ENCODE data around the gene EPYC.

EPYC gene, protein sequence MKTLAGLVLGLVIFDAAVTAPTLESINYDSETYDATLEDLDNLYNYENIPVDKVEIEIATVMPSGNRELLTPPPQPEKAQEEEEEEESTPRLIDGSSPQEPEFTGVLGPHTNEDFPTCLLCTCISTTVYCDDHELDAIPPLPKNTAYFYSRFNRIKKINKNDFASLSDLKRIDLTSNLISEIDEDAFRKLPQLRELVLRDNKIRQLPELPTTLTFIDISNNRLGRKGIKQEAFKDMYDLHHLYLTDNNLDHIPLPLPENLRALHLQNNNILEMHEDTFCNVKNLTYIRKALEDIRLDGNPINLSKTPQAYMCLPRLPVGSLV

DNA sequence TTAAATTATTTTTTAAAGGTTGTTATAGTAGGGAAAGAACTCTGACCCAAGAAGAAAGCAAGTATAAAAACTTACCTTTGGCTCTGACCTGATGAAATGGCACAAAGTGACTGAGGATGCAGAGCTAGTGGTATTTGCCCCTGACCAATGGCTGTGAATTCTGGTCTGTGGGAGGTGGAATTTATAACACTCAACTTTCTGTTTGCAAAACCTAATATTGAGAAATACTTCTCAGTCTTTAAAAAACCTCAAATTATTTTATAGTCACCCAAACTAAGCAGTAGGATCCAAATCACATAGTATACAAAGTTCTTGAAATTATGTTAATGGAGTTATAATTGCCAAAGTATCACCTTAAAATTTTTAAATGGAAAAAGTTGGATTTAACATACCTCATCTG is at the start of gene EPYC:
EPYC (minus strand) TSS at position 101 of the 400 bp plus-strand sequence. CDS start 2,407 bp downstream, outside the sequence.
- no peak for DNase-seq

DNA sequence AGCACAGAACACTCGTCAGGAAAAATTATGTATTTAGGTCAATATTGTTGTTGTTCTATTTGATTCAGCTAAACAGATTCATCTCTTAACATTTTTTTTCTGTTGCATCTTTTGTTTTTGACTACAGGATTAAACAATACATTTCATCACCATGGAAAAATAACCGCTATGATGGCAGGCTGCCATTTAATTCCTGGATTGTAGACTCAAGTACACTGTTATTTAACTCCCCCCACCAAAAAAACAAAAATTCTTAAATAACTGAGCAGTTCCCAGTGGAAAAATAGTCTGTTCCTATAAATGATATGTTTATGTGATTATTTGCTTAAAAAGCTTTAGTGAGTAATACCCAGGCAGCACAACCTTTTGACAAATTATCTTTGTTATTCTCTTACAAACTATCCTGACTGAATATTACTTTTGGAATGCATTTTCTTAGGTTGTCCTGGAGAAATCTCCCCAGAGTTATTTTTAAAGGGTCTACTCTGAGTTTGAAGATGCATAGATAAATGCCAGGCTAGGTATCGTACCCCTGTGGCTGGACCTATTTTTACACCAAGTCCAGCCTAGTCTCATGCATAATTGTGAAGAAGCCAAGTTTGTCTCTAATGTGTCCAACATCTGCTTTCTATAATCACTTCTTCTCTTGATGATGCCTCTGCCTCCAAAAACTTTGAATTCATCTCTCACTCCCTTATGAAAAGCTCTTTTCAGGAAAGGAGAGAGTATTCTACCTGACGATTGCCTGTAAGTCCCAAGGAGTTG is 49.4 kb upstream of the EPYC start:
- DNase-seq: no peak

DNA sequence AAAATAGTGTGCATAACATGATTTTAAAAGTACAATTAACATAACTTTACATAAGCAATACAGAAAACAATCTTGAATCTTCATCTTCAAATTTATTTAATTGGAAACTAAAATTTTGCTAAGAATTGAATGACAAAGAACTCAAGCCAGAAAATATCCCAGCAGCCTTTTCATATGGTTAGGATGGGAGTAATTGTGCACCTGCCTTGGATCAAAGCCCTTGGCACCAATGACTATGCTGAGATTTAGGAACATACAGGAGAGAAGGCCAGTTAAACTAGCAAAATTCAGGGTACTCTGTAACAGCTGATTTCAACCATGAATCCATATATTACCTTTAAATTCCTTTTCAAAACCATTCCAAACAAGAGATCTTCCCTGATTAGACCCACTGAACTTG is 47.3 kb upstream of the EPYC start:
- no peak for DNase-seq

DNA sequence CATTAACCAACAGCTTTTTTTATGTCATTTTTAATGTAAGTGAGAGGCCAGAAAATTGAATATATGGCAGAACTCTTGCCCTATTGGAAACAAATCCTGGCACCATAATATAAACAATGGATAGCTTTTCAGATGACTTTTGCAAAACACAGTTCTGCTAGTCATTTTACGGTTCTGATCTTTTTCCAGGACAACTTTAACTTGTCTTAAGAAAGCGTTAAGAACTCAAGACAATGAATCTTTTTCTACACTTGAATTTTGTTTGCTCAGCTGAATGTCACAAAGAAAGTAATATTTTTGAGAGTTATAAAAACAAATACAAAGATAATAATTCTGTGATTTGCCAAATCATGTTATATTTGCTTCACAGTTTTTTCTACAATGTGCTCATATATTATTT is 39.8 kb upstream of the EPYC start:
- no peak for DNase-seq

GRCh38 chr12:91043408-91043807 is 38.6 kb upstream of the EPYC start:
- no peak for DNase-seq

DNA sequence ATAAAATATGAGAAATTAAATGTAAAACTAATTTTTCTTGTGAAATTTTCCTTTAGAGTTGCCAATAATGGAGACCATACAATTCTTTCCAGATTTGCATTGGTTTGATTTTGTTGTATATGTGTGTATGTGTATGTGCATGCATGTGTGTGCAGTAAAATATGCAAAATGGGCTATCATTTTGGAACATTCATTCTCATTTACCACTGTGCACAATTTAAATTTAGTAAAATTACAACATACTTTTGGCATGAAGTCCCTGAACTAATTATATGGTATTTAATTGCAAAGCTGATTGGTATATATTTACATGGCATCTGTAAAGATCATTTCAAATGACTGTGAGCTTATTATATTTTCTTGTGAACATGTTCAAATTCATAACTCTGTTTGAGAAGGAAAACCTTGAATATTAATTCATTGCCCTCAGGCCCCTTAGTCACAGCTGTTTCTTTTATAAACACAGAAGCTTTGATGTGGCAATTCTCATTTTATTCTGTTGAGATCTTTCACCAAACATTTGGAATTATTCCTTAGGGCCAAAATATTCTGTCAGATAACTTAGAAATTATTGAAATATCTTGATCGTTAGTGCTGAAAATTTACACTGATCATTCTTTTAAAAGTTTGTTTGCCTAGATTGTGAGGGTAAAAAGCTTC is 35.5 kb upstream of the EPYC start:
- no peak for DNase-seq

DNA sequence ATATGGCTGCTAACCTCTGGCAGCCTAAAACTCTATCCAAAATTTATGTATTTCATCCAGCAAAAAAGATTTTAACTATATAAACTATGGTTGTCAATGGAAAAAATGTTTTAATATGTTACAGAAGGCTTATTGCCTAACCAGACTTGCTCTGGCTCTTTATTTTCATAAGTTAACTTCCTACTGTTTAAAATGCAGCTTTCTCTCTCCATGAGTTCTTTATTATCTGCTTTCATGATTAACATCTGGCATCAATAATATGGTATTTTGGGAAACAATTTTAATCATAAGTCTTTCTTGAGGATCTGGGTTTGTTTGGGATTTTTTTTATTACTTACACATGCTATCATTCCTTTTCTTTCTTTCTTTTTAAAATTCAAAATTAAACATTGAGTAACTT is 32.5 kb upstream of the EPYC start:
- no peak for DNase-seq

- DNase-seq: no peak
Observed at GRCh38 chr12:91033251-91033650, 28.5 kb upstream of the EPYC start.

DNA sequence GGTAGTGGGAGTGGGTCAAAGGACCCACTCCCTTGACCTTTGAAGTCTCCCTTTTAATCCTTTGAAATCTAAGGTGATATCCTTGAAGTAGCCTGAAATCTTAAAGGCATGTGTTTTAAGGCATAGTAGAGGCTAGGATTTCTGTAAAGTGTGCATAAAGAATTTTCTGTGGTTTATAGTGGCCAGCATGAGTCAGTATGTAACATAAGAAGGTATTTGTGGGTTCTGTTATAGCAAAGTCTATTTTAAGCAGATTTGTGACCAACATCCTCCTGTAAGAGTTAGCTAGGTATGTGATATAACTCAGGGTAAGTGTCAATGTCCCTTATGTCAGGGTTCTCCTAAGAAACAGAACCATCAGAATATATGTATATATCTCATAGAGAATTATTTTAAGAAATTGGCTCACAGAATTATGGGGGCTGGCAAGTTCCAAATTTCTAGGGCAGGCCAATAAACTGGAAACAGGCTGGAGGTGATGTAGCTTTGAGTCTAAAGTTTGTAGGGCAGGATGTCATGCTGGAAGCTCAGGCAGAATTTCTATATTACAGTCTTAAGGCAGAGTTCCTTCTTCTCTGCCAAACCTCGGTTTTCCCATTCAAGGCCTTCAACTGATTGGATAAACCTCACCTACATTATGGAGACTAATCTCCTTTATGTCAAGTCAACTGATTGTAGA is 18.7 kb upstream of the EPYC start:
- DNase-seq: no peak

- no peak for DNase-seq
Observed at GRCh38 chr12:91021076-91021475, 16.3 kb upstream of the EPYC start.

DNA sequence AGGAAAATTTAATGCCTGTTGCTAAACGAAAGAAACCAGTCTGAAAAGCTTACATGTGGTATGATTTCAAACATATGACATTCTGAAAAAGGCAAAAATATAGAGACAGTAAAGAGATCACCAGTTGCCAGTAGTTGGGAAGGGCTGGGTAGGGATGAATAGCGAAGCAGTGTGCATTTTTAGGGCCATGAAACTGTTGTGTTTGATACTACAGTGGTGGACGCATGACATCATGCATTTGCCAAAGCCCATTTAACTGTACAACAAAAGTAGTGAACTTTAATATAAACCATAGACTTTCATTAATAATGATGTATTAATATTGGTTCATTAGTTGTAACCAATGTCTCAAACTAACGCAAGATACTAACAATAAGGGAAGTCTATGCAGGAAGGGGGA is 14.7 kb upstream of the EPYC start:
- DNase-seq: no peak

DNA sequence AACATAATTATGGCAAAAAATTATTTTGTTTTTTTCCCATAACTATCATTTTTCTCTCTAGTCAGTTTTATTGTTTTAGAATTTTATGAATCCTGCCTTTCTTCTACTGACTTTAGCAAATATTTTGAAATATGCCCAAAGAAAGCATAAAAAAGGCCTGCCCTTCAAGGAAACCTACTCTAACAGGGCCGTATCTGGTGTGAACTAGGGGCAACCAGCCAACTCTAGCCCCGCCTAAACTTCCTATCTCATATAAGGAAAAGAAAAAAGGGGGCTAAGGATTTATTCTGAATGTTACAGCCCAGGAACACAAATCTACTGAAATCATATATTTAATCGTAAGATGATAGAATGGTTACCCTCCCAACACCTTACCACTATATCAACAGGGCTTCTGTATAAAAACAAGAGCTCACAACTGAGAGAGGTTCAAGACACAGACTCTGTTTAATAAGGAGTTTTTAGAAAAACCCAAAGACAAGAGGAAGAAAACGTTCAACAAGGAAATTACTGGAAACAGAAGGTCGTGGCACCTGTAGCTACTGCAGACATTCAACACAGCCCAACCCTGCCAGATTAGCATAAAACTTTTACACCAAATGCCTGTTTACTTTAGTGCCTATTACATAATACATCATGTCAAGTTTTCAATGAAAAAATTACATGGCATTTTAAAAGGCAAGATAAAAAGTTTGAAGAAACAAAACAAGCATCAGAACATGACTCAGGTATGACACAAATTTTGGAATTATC is 12.9 kb upstream of the EPYC start:
- no peak for DNase-seq

- no peak for DNase-seq
Observed at GRCh38 chr12:91017043-91017442, 12.3 kb upstream of the EPYC start.

- DNase-seq: no peak
Observed at GRCh38 chr12:91009319-91009950, 4.7 kb upstream of the EPYC start.

DNA sequence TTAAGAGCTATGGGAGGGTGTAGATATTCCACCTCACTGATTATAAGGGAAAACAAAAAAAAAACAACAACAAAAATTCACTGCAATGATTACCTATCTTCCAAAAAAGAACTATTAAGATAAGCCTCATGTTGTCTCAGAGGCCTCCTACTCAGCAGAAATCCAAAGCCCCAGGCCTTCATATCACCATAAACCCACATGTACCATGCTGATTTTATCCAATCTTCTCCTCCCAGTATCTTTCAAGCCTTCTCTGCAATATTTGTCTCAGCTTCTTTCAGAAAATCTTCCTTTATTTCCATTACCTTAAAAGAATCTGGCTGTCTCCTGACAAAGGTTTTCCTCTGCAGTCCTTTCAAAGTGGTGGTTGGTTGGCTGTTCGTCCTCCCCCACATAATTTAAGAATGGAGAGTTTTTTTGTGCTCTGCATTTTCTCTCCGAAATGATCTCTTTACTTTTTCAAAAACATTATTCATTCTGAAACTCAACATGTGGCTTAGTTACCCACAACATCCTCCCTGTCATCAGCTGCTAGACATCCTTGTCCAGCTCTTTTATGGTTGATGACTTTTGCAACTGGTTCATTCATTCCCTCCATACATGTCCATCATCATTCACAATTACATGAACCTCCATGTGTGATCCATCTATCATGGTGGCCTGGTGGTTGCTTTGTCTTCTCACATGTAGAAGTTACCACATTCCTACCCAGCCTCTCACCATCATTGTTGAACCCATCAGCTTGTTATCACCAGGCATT is 2.9 kb upstream of the EPYC start:
- DNase-seq: no peak

DNA sequence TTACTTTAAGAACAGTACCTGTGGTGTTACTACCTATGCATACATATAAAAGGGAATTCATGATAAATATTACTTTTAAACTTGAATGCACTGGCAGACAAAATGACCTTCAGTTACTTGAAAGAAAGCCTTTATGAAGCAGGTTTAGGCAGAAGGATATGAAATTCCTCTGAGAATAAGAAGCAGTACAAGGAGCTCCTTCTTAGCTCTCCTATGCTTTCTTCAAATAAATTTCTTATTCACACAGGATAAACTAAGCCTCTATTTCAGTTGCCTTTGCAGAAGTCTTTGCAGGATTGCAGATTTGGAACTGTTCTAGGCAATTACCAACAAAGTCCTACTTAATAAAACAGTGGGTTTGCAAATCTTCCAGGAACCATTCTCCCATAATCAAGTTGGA is 1.0 kb downstream of the EPYC start:
- no peak for DNase-seq

- DNase-seq: no peak
Observed at GRCh38 chr12:91001306-91001705, 3.5 kb downstream of the EPYC start.

DNA sequence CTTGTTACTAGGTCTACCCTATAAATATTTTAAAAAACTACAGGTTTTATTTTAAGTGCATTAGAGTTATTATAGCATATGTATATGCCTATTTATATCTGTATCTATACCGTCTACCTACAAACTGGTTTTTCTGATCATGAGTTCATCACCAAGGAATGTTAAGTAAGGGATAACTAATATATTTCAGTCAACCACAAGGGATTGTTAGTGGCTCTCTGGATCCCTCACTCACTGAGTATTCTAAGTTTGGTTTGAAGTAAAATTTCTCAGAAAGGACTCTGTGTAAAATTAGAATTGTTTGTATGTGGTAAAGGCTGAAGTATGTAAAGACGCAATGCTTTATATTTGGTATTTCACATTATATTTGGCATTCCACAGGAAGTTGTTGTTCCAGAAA is 4.8 kb downstream of the EPYC start:
- DNase-seq: no peak

DNA sequence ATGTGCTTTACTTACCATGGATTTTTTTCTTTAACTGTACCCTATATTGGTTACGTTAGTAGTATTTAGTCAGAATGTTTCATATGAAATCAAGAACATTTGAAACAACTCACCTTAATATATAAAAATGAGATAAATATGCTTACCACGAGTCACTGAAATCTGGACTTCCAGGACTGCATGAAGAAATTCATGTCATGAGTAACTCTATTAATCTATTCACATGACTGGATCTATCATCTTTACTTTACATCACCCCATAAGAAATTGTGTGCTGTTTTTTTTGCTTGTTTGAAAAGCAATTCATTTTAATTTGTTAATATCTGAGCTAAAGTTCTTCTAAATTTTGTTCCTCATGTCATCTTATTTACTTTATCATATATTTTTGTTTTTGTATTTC is 5.2 kb downstream of the EPYC start:
- DNase-seq: no peak

DNA sequence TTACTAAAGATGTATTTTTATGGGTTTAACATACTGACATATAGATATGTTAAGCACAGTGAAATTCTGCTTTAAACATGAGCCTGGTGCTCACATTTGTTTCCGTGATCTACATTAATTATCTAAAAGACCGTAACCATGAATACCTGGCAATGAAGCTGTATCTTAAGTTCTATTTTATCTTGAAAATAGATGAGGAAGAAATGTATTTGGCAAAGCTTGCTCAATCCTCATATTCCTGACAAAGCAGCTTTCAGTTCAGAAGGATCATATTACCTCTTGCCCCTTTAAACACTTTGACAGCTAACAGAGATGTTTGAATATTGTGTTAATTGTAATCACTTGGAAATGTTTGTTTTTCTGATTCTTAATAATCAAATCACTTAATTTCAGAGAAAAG is 9.8 kb downstream of the EPYC start:
- no peak for DNase-seq

GRCh38 chr12:90991952-90992465 is 12.8 kb downstream of the EPYC start:
- no peak for DNase-seq
